AG10803 (cell line): ENCODE measurements around the gene RBBP8NL.

Source experiments
- DNase-seq: peaks from one replicate; pipeline ENCODE4 v3.0.0; 2010; ENCODE audit warnings: low read depth
- H3K4me3 ChIP-seq: 2 replicates; pipeline ENCODE4 v1.5.1; 2011; ENCODE audit warnings: mild to moderate bottlenecking, low read length, control low read depth
- TF ChIP-seq, protein P1 (sequence below): conservative IDR thresholded peaks from 2 replicates; pipeline ENCODE4 v1.5.1; 2011; ENCODE audit warnings: mild to moderate bottlenecking, low read length, control low read depth, inconsistent platforms

The RBBP8NL gene

DNA sequence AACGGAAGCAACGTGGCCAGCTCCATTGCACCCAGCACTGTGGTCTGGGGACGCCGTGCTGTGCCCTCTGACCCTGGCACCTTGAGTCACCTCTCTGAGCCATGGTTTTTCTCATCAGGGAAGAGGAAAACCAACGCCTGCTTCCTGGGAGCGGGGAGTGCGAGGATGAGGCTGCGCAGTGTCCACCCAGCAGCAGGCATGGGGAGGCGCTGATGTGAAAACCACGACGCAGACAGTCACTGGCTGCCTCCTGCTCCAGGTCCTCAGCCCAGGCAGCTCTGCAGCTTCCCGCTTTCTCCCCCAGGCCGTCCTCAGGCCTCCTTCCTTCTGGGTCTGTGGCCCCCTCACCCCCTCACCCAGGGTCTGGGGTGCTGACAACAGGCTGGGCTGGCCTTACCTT lies 34.5 kb upstream of the RBBP8NL start:
- DNase-seq, result no peak
- TF ChIP-seq, protein P1, sequence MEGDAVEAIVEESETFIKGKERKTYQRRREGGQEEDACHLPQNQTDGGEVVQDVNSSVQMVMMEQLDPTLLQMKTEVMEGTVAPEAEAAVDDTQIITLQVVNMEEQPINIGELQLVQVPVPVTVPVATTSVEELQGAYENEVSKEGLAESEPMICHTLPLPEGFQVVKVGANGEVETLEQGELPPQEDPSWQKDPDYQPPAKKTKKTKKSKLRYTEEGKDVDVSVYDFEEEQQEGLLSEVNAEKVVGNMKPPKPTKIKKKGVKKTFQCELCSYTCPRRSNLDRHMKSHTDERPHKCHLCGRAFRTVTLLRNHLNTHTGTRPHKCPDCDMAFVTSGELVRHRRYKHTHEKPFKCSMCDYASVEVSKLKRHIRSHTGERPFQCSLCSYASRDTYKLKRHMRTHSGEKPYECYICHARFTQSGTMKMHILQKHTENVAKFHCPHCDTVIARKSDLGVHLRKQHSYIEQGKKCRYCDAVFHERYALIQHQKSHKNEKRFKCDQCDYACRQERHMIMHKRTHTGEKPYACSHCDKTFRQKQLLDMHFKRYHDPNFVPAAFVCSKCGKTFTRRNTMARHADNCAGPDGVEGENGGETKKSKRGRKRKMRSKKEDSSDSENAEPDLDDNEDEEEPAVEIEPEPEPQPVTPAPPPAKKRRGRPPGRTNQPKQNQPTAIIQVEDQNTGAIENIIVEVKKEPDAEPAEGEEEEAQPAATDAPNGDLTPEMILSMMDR, result no peak
- H3K4me3 ChIP-seq, result no peak overlapping the region

DNA sequence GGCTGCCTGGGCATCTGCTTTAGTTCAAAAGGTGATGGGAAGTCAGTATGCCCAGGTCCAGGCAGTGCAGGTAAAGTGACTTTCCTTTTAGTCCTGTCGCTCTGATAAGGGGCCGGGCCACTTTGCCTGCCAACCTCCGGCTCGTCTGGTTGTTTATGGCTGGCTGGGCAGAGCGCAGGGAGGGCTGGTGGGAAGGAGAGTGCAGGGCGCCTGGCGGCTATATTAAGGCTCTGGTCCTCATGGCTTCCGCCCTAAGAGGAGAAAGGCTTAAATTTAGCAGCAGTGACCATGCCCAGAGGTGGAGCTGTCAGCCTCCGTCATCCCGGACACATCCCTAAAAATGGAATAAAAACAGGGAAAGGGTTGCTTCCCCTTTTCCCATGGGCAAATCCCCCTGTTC lies 33.8 kb upstream of the RBBP8NL start:
- DNase-seq, result no peak
- TF ChIP-seq, protein P1, result no peak

DNA sequence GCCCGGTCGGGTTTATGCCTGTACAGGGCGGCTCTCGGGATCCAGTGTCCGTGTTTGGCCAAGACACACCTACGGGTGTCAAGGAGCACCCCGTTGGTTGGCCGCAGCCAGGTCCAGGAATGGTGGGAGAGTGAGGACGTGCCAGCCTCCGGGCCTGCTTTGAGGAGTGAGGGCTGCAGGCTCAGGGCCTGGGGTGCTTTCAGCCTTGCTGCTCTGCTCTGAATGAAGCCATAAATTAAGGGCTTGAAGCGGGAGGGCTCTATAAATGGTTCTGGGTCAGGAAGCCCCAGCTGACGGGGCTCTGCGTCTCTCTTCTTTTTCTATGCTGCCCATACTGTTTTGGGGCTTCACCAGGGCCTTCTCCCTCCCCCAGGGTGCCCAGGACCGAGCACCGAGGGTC lies 33.3 kb upstream of the RBBP8NL start:
- DNase-seq, result no peak
- TF ChIP-seq, protein P1, result no peak
- no peak overlapping the region for H3K4me3 ChIP-seq

More for the DNA sequence above, 33.8 kb upstream of the RBBP8NL start:
- no peak overlapping the region for H3K4me3 ChIP-seq

DNA sequence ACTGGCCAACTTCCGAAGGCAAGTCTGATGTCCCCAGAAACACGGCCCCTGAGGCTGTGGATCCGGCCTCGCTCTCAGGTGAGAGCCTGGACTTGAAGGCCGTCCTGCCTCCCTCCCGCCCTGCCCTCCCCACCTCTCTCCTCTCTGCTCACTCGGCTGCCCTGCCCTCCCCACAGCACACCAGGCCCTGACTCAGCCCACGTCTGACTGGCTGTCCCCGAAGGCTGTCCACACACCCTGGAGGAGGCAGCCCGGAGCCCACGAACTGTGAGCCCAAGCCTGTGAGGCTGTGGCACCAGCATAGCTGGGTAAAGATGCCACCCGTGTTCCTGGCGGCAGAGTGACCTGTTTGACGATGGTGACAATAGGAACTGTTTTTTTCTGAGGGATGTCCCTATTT lies 32.1 kb upstream of the RBBP8NL start:
- H3K4me3 ChIP-seq, result no peak overlapping the region
- TF ChIP-seq, protein P1, result no peak
- DNase-seq, result no peak

- TF ChIP-seq, protein P1, result no peak
- no peak overlapping the region for H3K4me3 ChIP-seq
- DNase-seq, result no peak
Measured at GRCh38 chr20:62458275-62459251, 31.2 kb upstream of the RBBP8NL start.

DNA sequence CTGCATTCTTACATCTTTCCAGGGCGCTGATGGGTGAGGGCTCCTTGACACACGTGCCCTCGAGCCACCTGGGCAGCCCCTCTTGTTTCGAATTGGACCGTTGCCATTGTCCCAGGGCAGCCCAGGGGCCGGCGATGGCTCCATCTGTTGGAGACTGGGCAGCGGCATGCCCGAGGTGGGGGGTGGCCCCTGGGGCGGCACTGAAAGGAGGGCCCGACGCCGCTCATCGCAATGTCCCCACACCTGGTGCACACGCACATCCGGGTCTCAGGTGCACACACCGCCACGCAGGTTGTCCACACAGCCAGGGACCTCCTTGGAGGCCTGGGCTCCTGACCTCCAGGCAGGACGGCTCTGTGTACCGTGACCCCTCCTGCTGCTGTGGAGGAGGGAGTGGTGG lies 30.5 kb upstream of the RBBP8NL start:
- DNase-seq, result no peak
- TF ChIP-seq, protein P1, result no peak
- no peak overlapping the region for H3K4me3 ChIP-seq

DNA sequence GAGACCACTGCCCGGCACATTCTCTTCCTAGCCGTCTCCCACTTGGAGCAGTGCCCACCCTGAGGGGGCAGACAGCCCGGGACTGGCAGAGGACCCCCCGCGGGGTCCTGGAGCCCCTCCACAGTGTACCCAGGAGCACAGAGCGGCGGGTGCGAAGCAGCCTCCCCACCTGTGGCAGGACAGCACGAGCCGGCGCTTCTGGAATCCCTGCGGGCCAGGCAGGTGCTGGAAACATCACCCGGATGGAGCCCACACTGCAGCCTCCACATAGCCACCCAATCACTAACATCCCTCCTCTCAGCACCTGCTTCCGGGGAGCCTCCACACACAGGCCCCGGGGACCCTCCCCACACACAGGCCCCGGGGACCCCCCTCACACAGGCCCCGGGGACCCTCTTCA lies 29.8 kb upstream of the RBBP8NL start:
- no peak overlapping the region for H3K4me3 ChIP-seq
- TF ChIP-seq, protein P1, result no peak
- DNase-seq, result no peak
